Urinary bladder (tissue), 4 donors: Measurements from ENCODE around the gene REP15. TPM values are rescaled to one million over a fixed set of nuclear protein-coding genes. Genes with fewer than 3 reads are reported as not detected.
"Not testable (repeated sequence)": the region's sequence is repeated elsewhere in the genome, so short reads cannot be mapped to it uniquely, and the experiment has no call there.

Source experiments
- DNase-seq: peaks from one replicate; pipeline ENCODE4 v3.0.0-alpha.2; 2015; ENCODE audit errors: extremely low spot score
- H3K27ac ChIP-seq: one replicate; pipeline ENCODE4 v1.5.1; 2013; ENCODE audit warnings: low read depth, mild to moderate bottlenecking, moderate library complexity
- H3K36me3 ChIP-seq: one replicate; pipeline ENCODE4 v1.6.1; 2013; ENCODE audit warnings: mild to moderate bottlenecking, moderate library complexity; ENCODE audit not compliant: insufficient read depth
- H3K4me1 ChIP-seq: one replicate; pipeline ENCODE4 v1.6.1; 2013; ENCODE audit warnings: mild to moderate bottlenecking, moderate library complexity; ENCODE audit not compliant: insufficient read depth
- H3K4me3 ChIP-seq: one replicate; pipeline ENCODE4 v1.5.1; 2013; ENCODE audit warnings: low read depth, low read length
- WGBS: extraction: QIAGEN DNeasy Blood & Tissue Kit; methylation state at CpG from one replicate; pipeline ENCODE4 v1.1.7; 2013; 5-methylcytosine and 5-hydroxymethylcytosine counted together
- polyA plus RNA-seq: library from polyadenylated mRNA; stranded (reverse); fragments of 200-250 nt; gene quantifications from one replicate; pipeline ENCODE4 v1.2.3, GENCODE V29; 2013
- total RNA-seq: library from RNA; depleted of rRNA; stranded (reverse); fragments of >200 nt; gene quantifications from one replicate; pipeline ENCODE4 v1.2.3, GENCODE V29; 2014
- donor health status: healthy with polysubstance abuse.
- donor health status: healthy.

REP15 gene
- total RNA-seq (0.95 TPM), polyA plus RNA-seq (0.84 TPM)

GRCh38 chr12:27696293-27696652 is at the start of gene REP15:
TSS of gene REP15 (plus strand) at chr12:27696447. CDS start at chr12:27696563, 116 bp downstream.
- H3K4me3 ChIP-seq: no peak within 1 kb of the TSS
- H3K36me3 ChIP-seq: peaks cover 4% of the 10 kb centered on the region
- peaks cover 1% of the 10 kb centered on the region for H3K4me1 ChIP-seq
- DNase-seq: no peak
- 61% methylated on average over 5 of the region's 5 CpGs for WGBS
- H3K27ac ChIP-seq: no peak within 1 kb of the TSS

GRCh38 chr12:27650011-27650410 is 46.2 kb upstream of the REP15 start:
- Histone ChIP-seq H3K27ac (no peak overlapping the region), H3K4me1 (peaks cover 1% of the 10 kb centered on the region), H3K36me3 (peaks cover 4% of the 10 kb centered on the region), H3K4me3 (no peak overlapping the region)
- no peak for DNase-seq
- 91% methylated on average over 1 of the region's 1 CpG for WGBS

GRCh38 chr12:27651201-27651600 is 45.0 kb upstream of the REP15 start:
- DNase-seq: no peak
- Histone ChIP-seq H3K27ac (no peak overlapping the region), H3K4me1 (no peaks in the 10 kb centered on the region), H3K4me3 (no peak overlapping the region), H3K36me3 (peaks cover 2% of the 10 kb centered on the region)
- WGBS: 95% methylated on average over 1 of the region's 1 CpG

- H3K4me1 ChIP-seq: no peaks in the 10 kb centered on the region
- H3K36me3 ChIP-seq: peaks cover 2% of the 10 kb centered on the region
- H3K27ac ChIP-seq: no peak overlapping the region
- DNase-seq: no peak
- WGBS: 36% methylated on average over 1 of the region's 1 CpG
- H3K4me3 ChIP-seq: no peak overlapping the region
Measured at GRCh38 chr12:27652174-27652763, 44.0 kb upstream of the REP15 start.

- H3K4me3 ChIP-seq: no peak overlapping the region
- no peak overlapping the region for H3K27ac ChIP-seq
- peaks cover 3% of the 10 kb centered on the region for H3K36me3 ChIP-seq
- no peaks in the 10 kb centered on the region for H3K4me1 ChIP-seq
- DNase-seq: no peak
Measured at GRCh38 chr12:27653661-27654060, 42.6 kb upstream of the REP15 start.

- 79% methylated on average over 3 of the region's 3 CpGs for WGBS
- not testable (repeated sequence) for H3K36me3 ChIP-seq, H3K4me1 ChIP-seq, H3K27ac ChIP-seq, DNase-seq, H3K4me3 ChIP-seq
Measured at GRCh38 chr12:27655476-27655875, 40.8 kb upstream of the REP15 start.

- no peaks in the 10 kb centered on the region for H3K4me1 ChIP-seq
- no peak for DNase-seq
- no peak overlapping the region for H3K4me3 ChIP-seq
- H3K27ac ChIP-seq: no peak overlapping the region
- peaks cover 2% of the 10 kb centered on the region for H3K36me3 ChIP-seq
- 94% methylated on average over 4 of the region's 4 CpGs for WGBS
Measured at GRCh38 chr12:27657296-27657695, 39.0 kb upstream of the REP15 start.

GRCh38 chr12:27665704-27666103 is 30.5 kb upstream of the REP15 start:
- H3K4me1 ChIP-seq: no peaks in the 10 kb centered on the region
- WGBS: 72% methylated on average over 3 of the region's 3 CpGs
- H3K4me3 ChIP-seq: no peak overlapping the region
- DNase-seq: no peak
- H3K27ac ChIP-seq: no peak overlapping the region
- H3K36me3 ChIP-seq: peaks cover 2% of the 10 kb centered on the region

GRCh38 chr12:27666510-27666909 is 29.7 kb upstream of the REP15 start:
- Histone ChIP-seq H3K27ac (no peak overlapping the region), H3K4me3 (no peak overlapping the region), H3K4me1 (no peaks in the 10 kb centered on the region), H3K36me3 (peaks cover 2% of the 10 kb centered on the region)
- WGBS: 61% methylated on average over 3 of the region's 3 CpGs
- DNase-seq: no peak

GRCh38 chr12:27667540-27667939 is 28.7 kb upstream of the REP15 start:
- Histone ChIP-seq H3K27ac (no peak overlapping the region), H3K36me3 (peaks cover 2% of the 10 kb centered on the region), H3K4me3 (no peak overlapping the region), H3K4me1 (no peaks in the 10 kb centered on the region)
- no peak for DNase-seq
- WGBS: 92% methylated on average over 6 of the region's 6 CpGs

- H3K4me1 ChIP-seq: no peaks in the 10 kb centered on the region
- H3K4me3 ChIP-seq: no peak overlapping the region
- H3K36me3 ChIP-seq: peaks cover 2% of the 10 kb centered on the region
- DNase-seq: no peak
- WGBS: 83% methylated on average over 4 of the region's 4 CpGs
- no peak overlapping the region for H3K27ac ChIP-seq
Measured at GRCh38 chr12:27672051-27672450, 24.2 kb upstream of the REP15 start.

- 75% methylated on average over 1 of the region's 1 CpG for WGBS
- DNase-seq: no peak
- no peaks in the 10 kb centered on the region for H3K4me1 ChIP-seq
- peaks cover 2% of the 10 kb centered on the region for H3K36me3 ChIP-seq
- no peak overlapping the region for H3K27ac ChIP-seq
- no peak overlapping the region for H3K4me3 ChIP-seq
Measured at GRCh38 chr12:27672643-27673042, 23.6 kb upstream of the REP15 start.

- WGBS: 44% methylated on average over 3 of the region's 3 CpGs
- H3K36me3 ChIP-seq: no peaks in the 10 kb centered on the region
Measured at GRCh38 chr12:27673101-27673718, 23.0 kb upstream of the REP15 start.

GRCh38 chr12:27674989-27675388 is 21.3 kb upstream of the REP15 start:
- Histone ChIP-seq H3K4me1 (no peaks in the 10 kb centered on the region), H3K27ac (no peak overlapping the region), H3K36me3 (peaks cover 6% of the 10 kb centered on the region), H3K4me3 (no peak overlapping the region)
- WGBS: 71% methylated on average over 2 of the region's 2 CpGs
- no peak for DNase-seq

More at GRCh38 chr12:27673101-27673718, 23.0 kb upstream of the REP15 start:
- DNase-seq: no peak
- Histone ChIP-seq H3K27ac (no peak overlapping the region), H3K4me3 (no peak overlapping the region), H3K4me1 (no peaks in the 10 kb centered on the region)
